Measurements from ENCODE around the gene ADD3.

DNA sequence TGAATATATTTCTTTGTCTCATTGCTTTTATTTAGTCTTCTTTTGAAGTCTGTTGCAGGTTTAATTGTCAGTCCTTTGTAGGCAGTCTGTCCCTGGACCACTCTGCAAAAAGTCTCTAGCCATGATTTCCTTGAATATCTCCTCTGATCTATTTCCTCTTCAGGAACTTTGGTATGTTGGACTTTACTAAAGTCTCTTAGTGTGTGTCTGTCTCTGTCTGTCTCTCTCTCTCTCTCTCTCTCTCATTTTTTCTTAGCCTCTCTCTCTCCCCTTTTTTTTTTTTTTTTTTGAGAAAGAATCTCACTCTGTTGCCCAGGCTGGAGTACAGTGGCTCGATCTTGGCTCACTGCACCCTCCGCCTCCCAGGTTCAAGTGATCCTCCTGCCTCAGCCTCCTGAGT, 57.5 kb downstream of the ADD3 start:
- TF ChIP-seq, protein P1, sequence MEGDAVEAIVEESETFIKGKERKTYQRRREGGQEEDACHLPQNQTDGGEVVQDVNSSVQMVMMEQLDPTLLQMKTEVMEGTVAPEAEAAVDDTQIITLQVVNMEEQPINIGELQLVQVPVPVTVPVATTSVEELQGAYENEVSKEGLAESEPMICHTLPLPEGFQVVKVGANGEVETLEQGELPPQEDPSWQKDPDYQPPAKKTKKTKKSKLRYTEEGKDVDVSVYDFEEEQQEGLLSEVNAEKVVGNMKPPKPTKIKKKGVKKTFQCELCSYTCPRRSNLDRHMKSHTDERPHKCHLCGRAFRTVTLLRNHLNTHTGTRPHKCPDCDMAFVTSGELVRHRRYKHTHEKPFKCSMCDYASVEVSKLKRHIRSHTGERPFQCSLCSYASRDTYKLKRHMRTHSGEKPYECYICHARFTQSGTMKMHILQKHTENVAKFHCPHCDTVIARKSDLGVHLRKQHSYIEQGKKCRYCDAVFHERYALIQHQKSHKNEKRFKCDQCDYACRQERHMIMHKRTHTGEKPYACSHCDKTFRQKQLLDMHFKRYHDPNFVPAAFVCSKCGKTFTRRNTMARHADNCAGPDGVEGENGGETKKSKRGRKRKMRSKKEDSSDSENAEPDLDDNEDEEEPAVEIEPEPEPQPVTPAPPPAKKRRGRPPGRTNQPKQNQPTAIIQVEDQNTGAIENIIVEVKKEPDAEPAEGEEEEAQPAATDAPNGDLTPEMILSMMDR (IDR thresholded peaks at IDR 0.05; ENCODE audit: low read length), result no peak
- TF ChIP-seq EZH2 (IDR thresholded peaks at IDR 0.05; ENCODE audit: borderline replicate concordance, low read length), result no peak
